Keratinocyte (primary cell): ENCODE measurements around the gene GRPEL1.

Experiments used
- EZH2 ChIP-seq: IDR thresholded peaks from one replicate; pipeline ENCODE4 v1.6.1; 2012; ENCODE audit warnings: inconsistent platforms, mild to moderate bottlenecking, low read length, moderate library complexity
- TF ChIP-seq, protein P1 (sequence below), 3 experiments: IDR thresholded peaks in 1 of 3; conservative IDR thresholded peaks in 1 of 3; optimal IDR thresholded peaks in 1 of 3; 2 replicates in 2 of 3; 3 replicates in 1 of 3; pipeline versions ENCODE3 to v1.5.1; 2011; ENCODE audit warnings: low read length in 3 of 3, mild to moderate bottlenecking in 3 of 3, moderate library complexity in 2 of 3, control low read depth in 1 of 3, inconsistent platforms in 1 of 3; ENCODE audit not compliant: insufficient read depth in 2 of 3; ENCODE audit errors: extremely low read depth in 1 of 3

GRCh38 chr4:7076696-7077082 lies 8.8 kb upstream of the GRPEL1 start:
- TF ChIP-seq, protein P1, sequence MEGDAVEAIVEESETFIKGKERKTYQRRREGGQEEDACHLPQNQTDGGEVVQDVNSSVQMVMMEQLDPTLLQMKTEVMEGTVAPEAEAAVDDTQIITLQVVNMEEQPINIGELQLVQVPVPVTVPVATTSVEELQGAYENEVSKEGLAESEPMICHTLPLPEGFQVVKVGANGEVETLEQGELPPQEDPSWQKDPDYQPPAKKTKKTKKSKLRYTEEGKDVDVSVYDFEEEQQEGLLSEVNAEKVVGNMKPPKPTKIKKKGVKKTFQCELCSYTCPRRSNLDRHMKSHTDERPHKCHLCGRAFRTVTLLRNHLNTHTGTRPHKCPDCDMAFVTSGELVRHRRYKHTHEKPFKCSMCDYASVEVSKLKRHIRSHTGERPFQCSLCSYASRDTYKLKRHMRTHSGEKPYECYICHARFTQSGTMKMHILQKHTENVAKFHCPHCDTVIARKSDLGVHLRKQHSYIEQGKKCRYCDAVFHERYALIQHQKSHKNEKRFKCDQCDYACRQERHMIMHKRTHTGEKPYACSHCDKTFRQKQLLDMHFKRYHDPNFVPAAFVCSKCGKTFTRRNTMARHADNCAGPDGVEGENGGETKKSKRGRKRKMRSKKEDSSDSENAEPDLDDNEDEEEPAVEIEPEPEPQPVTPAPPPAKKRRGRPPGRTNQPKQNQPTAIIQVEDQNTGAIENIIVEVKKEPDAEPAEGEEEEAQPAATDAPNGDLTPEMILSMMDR (optimal IDR thresholded peaks at IDR 0.05 in 1 of 3, IDR thresholded peaks at IDR 0.05 in 1 of 3, conservative IDR thresholded peaks at IDR 0.05 in 1 of 3; ENCODE audit: extremely low read depth in 1 of 3, insufficient read depth in 2 of 3, low read length in 3 of 3) = no peak
- no peak for TF ChIP-seq EZH2
